Left ventricle myocardium inferior (tissue), 1 donor: Measurements from ENCODE around the gene EXOC4. TPM values are rescaled to one million over a fixed set of nuclear protein-coding genes. Genes with fewer than 3 reads are reported as not detected.

Source experiments
- DNase-seq: peaks from one replicate; pipeline ENCODE4 v3.0.0-alpha.2; 2020
- H3K27ac ChIP-seq: fragments of 200-600 bp; replicated peaks from 2 replicates; pipeline ENCODE4 v1.8.0; 2021
- H3K27me3 ChIP-seq: fragments of 200-600 bp; 2 replicates; pipeline ENCODE4 v1.8.0; 2021; ENCODE audit warnings: low read depth
- H3K36me3 ChIP-seq: fragments of 200-600 bp; 2 replicates; pipeline ENCODE4 v1.8.0; 2021
- H3K4me1 ChIP-seq: fragments of 200-600 bp; 2 replicates; pipeline ENCODE4 v1.8.0; 2021
- H3K4me3 ChIP-seq: fragments of 200-600 bp; 2 replicates; pipeline ENCODE4 v1.8.0; 2021; ENCODE audit warnings: mild to moderate bottlenecking, moderate library complexity
- H3K9me3 ChIP-seq: fragments of 200-600 bp; replicated peaks from 2 replicates; pipeline ENCODE4 v1.8.0; 2021
- intact Hi-C: fragments of 100-400 bp; cut with micrococcal nuclease; formaldehyde crosslinking; loops from one replicate; pipeline ENCODE4 v1.11.0; 2022
- total RNA-seq: library from RNA; stranded (reverse); fragmentation: NEBNext Ultra II Directional; extraction: Animal tissue kit (Norgen Biotek cat#: 25700); gene quantifications from one replicate; pipeline ENCODE4 v1.2.1, GENCODE V29; 2021
- TF ChIP-seq, protein P1 (sequence below): fragments of 200-600 bp; IDR thresholded peaks from 2 replicates; pipeline ENCODE4 v1.8.0; 2021; ENCODE audit warnings: antibody characterized with exemption, mild to moderate bottlenecking, borderline replicate concordance
- donor health status: DM: no; HTN: yes; CAD: no; lungs with severe emphysema.

Gene EXOC4
- total RNA-seq, 1 donor from 2014 or later = 33.8 TPM

DNA sequence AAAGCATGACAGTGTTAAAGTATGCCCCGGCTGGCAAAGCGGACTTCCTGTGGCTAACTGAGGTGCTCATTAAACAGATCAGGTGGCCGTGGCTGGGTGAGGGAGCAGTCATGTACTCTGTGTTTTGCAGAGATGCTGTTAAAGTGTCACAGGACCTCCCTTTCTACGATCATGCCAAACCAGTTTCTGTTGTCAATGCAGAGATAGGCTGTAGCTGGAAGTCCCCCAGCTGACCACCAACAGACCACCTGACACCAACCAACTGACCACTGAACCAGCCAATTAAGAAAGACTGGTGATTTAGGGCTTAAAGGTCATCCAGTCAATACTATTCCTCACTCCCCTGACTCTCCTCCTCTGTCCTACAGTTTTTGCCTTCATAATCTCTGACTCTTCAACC lies 443.2 kb downstream of the EXOC4 start:
- Histone ChIP-seq H3K4me3 (no peak overlapping the region), H3K27me3 (no peaks in the 10 kb centered on the region), H3K9me3 (no peaks in the 10 kb centered on the region), H3K27ac (no peak overlapping the region), H3K36me3 (no peaks in the 10 kb centered on the region), H3K4me1 (peaks cover 13% of the 10 kb centered on the region)
- intact Hi-C loops = no loop called here
- TF ChIP-seq, protein P1, sequence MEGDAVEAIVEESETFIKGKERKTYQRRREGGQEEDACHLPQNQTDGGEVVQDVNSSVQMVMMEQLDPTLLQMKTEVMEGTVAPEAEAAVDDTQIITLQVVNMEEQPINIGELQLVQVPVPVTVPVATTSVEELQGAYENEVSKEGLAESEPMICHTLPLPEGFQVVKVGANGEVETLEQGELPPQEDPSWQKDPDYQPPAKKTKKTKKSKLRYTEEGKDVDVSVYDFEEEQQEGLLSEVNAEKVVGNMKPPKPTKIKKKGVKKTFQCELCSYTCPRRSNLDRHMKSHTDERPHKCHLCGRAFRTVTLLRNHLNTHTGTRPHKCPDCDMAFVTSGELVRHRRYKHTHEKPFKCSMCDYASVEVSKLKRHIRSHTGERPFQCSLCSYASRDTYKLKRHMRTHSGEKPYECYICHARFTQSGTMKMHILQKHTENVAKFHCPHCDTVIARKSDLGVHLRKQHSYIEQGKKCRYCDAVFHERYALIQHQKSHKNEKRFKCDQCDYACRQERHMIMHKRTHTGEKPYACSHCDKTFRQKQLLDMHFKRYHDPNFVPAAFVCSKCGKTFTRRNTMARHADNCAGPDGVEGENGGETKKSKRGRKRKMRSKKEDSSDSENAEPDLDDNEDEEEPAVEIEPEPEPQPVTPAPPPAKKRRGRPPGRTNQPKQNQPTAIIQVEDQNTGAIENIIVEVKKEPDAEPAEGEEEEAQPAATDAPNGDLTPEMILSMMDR = no peak
- DNase-seq = no peak

DNA sequence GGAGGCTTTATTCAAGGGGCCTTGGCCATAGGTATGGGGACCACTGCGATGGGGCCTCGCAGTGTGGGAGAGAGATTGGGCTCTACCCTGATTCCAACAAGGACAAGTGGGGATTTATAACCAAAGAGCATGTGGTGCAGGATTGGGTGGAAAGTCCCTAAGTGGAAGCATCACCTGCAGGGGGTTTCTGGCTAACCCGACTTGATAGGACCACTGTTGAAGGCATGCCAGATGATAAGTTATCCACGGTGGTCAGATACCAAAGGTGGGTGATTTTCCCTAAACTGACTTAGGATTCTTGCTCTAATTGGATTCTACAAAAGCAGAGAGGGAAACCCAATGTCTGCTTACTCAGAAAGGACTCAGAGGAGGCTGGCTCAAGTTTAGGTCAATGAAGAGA lies 444.7 kb downstream of the EXOC4 start:
- TF ChIP-seq, protein P1 = no peak
- Histone ChIP-seq H3K27ac (no peak overlapping the region), H3K27me3 (no peaks in the 10 kb centered on the region), H3K9me3 (no peaks in the 10 kb centered on the region), H3K4me3 (no peak overlapping the region), H3K36me3 (no peaks in the 10 kb centered on the region), H3K4me1 (no peaks in the 10 kb centered on the region)
- intact Hi-C loops = no loop called here
- DNase-seq = no peak

DNA sequence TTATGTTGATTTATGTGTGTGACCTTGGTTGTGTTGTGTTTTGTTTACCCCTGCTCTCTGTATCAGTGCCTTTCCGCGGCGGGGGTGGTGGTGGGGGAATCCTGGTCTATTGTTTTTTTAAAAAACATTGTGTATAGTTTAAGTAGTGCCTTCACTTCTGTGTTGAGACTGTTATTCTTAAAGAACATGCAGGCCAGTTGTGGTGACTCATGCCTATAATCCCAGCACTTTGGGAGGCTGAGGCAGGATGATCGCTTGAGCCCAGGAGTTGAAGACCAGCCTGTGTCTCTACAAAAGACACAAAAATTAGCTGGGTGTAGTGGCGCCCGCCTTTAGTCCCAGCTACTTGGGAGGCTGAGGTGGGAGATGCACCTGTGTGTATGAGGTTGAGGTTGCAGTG lies 445.2 kb downstream of the EXOC4 start:
- no peak for DNase-seq
- no peaks in the 10 kb centered on the region for H3K9me3 ChIP-seq
- H3K27ac ChIP-seq = no peak overlapping the region
- TF ChIP-seq, protein P1 = no peak
- H3K27me3 ChIP-seq = no peaks in the 10 kb centered on the region
- intact Hi-C loops = no loop called here
- no peaks in the 10 kb centered on the region for H3K4me1 ChIP-seq
- no peaks in the 10 kb centered on the region for H3K36me3 ChIP-seq
- no peak overlapping the region for H3K4me3 ChIP-seq

DNA sequence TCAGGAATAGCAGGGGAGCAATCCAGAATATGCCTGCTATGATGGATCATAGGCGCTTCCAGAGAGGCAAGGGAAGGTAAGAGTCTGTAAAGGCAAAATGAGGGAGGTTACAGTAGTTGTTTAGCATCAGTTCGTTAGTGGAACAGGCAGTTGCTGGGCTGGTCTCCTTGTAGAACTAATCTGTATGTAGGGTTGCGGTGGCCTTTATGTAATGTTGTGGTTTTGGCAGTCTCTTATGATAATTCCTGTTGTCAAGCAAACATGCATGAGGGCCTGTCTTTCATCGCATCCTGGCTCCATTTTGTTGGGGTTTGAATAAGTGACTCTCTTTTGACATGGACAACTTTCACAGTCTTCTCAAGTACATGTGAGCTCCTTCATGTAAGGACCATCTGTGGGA lies 446.5 kb downstream of the EXOC4 start:
- Histone ChIP-seq H3K9me3 (no peaks in the 10 kb centered on the region), H3K4me1 (no peaks in the 10 kb centered on the region), H3K36me3 (no peaks in the 10 kb centered on the region), H3K27ac (no peak overlapping the region), H3K4me3 (no peak overlapping the region), H3K27me3 (no peaks in the 10 kb centered on the region)
- intact Hi-C loops = no loop called here
- DNase-seq = no peak
- TF ChIP-seq, protein P1 = no peak

DNA sequence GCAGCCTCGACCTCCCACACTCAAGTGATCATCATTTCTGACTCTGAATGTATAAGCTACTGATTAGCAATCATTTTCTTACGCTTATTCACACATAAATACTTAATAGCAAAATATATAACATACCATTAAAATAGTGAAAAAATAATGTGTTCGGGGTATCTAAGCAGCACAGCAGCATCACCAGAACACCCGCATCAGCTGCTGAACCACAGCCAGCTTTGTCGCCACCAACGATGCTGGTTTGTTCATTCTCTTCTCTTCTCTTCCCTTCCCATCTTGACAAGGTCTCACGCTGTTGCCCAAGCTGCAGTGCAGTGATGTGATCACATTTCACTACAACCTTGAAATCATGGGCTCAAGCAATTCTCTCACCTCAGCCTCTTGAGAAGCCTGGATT lies 449.2 kb downstream of the EXOC4 start:
- Histone ChIP-seq H3K9me3 (no peaks in the 10 kb centered on the region), H3K27ac (no peak overlapping the region)
- intact Hi-C loops = no loop called here

More for the DNA sequence above, 449.2 kb downstream of the EXOC4 start:
- Histone ChIP-seq H3K36me3 (no peaks in the 10 kb centered on the region), H3K4me1 (no peaks in the 10 kb centered on the region), H3K27me3 (no peaks in the 10 kb centered on the region), H3K4me3 (no peak overlapping the region)
- TF ChIP-seq, protein P1 = no peak
- DNase-seq = no peak
